CD14-positive monocyte (primary cell): Measurements from ENCODE around the gene C1QTNF1. TPM values are rescaled to one million over a fixed set of nuclear protein-coding genes. Genes with fewer than 3 reads are reported as not detected.

Source experiments
- DNase-seq, 3 donors: peaks; one replicate each; pipeline ENCODE4 v3.0.0-alpha.2; 2011 to 2022
- H2AFZ ChIP-seq: 2 replicates; pipeline ENCODE4 v1.6.0; 2012; ENCODE audit warnings: mild to moderate bottlenecking, low read depth, low read length, inconsistent platforms; ENCODE audit not compliant: insufficient read depth, poor library complexity, severe bottlenecking
- H3K27ac ChIP-seq, 2 donors: 1 replicate in 1 of 2; 2 replicates in 1 of 2; pipeline ENCODE4 v1.5.1; 2012 to 2013; ENCODE audit warnings: low read length in 2 of 2, control low read depth in 1 of 2, inconsistent platforms in 1 of 2, low read depth in 1 of 2, mild to moderate bottlenecking in 1 of 2
- H3K27me3 ChIP-seq, 2 donors: one replicate each; pipeline versions ENCODE4 v1.6.0 to v1.6.1; 2011 to 2013; ENCODE audit warnings: low read length in 2 of 2; ENCODE audit not compliant: control insufficient read depth in 2 of 2, insufficient read depth in 2 of 2
- H3K36me3 ChIP-seq, 2 donors: replicated peaks in 1 of 2; 1 replicate in 1 of 2; 2 replicates in 1 of 2; pipeline versions ENCODE4 v1.5.1 to v1.6.1; 2012 to 2013; ENCODE audit warnings: low read length in 2 of 2, control low read depth in 1 of 2, inconsistent platforms in 1 of 2, mild to moderate bottlenecking in 1 of 2; ENCODE audit not compliant: insufficient read depth in 2 of 2, control insufficient read depth in 1 of 2
- H3K4me1 ChIP-seq, 2 donors: 1 replicate in 1 of 2; 2 replicates in 1 of 2; pipeline versions ENCODE4 v1.5.1 to v1.6.1; 2012 to 2013; ENCODE audit warnings: low read length in 2 of 2, control low read depth in 1 of 2, inconsistent platforms in 1 of 2, mild to moderate bottlenecking in 1 of 2, moderate library complexity in 1 of 2; ENCODE audit not compliant: insufficient read depth in 2 of 2, control insufficient read depth in 1 of 2
- H3K4me2 ChIP-seq: replicated peaks from 2 replicates; pipeline ENCODE3; 2012; ENCODE audit warnings: low read length, moderate library complexity, mild to moderate bottlenecking; ENCODE audit not compliant: poor library complexity, severe bottlenecking; ENCODE audit errors: extremely low read depth
- H3K4me3 ChIP-seq, 3 experiments: fragments of 200-600 bp in 1 of 3; sonication (generic) in 1 of 3; replicated peaks in 1 of 3; 1 replicate in 2 of 3; 2 replicates in 1 of 3; pipeline ENCODE4 v1.5.1; 2011 to 2013; ENCODE audit warnings: low read length in 3 of 3, mild to moderate bottlenecking in 3 of 3, control low read depth in 2 of 3, low read depth in 2 of 3, inconsistent platforms in 1 of 3, moderate library complexity in 1 of 3
- H3K79me2 ChIP-seq: 2 replicates; pipeline ENCODE4 v1.6.0; 2012; ENCODE audit warnings: mild to moderate bottlenecking, control low read depth, inconsistent platforms, low read length, moderate library complexity; ENCODE audit not compliant: insufficient read depth
- H3K9ac ChIP-seq: 2 replicates; pipeline ENCODE4 v1.6.0; 2017; ENCODE audit warnings: low read length, mild to moderate bottlenecking; ENCODE audit not compliant: insufficient read depth, poor library complexity, severe bottlenecking
- H3K9me3 ChIP-seq, 2 donors: replicated peaks in 1 of 2; 1 replicate in 1 of 2; 2 replicates in 1 of 2; pipeline versions ENCODE4 v1.5.1 to v1.6.1; 2012 to 2013; ENCODE audit warnings: low read length in 2 of 2, control low read depth in 1 of 2; ENCODE audit not compliant: control insufficient read depth in 1 of 2, insufficient read depth in 1 of 2
- H4K20me1 ChIP-seq: 2 replicates; pipeline ENCODE4 v1.6.0; 2012; ENCODE audit warnings: mild to moderate bottlenecking, low read length, control low read depth, moderate library complexity; ENCODE audit not compliant: insufficient read depth
- H3K27ac Mint-ChIP-seq, 7 donors: one replicate each; pipeline ENCODE4 v1.8.0; 2020; ENCODE audit warnings: mild to moderate bottlenecking in 7 of 7, mixed read lengths in 7 of 7, moderate library complexity in 6 of 7, inconsistent platforms in 2 of 7
- H3K27me3 Mint-ChIP-seq, 3 donors: one replicate each; pipeline ENCODE4 v1.8.0; 2021 to 2022; ENCODE audit warnings: low read depth in 3 of 3, mild to moderate bottlenecking in 3 of 3, mixed read lengths in 3 of 3, moderate library complexity in 3 of 3, inconsistent platforms in 1 of 3
- H3K36me3 Mint-ChIP-seq, 2 donors: one replicate each; pipeline ENCODE4 v1.8.0; 2020; ENCODE audit warnings: mixed read lengths in 2 of 2, inconsistent platforms in 1 of 2, mild to moderate bottlenecking in 1 of 2
- H3K4me1 Mint-ChIP-seq: one replicate; pipeline ENCODE4 v1.8.0; 2020; ENCODE audit warnings: mild to moderate bottlenecking, mixed read lengths
- H3K4me3 Mint-ChIP-seq, 2 donors: one replicate each; pipeline ENCODE4 v1.8.0; 2020; ENCODE audit warnings: mild to moderate bottlenecking in 2 of 2, mixed read lengths in 2 of 2, moderate library complexity in 1 of 2
- H3K9me3 Mint-ChIP-seq, 7 donors: one replicate each; pipeline ENCODE4 v1.8.0; 2020 to 2022; ENCODE audit warnings: mixed read lengths in 7 of 7, mild to moderate bottlenecking in 6 of 7, moderate library complexity in 6 of 7, inconsistent platforms in 2 of 7
- CTCF ChIP-seq: fragments of 200-600 bp; IDR thresholded peaks from one replicate; pipeline ENCODE4 v1.8.0; 2022; ENCODE audit warnings: antibody characterized with exemption, mild to moderate bottlenecking
- WGBS: methylation state at CpG from one replicate; pipeline ENCODE4 v1.1.5; 2013; ENCODE audit warnings: missing lambda C conversion rate; ENCODE audit not compliant: insufficient coverage; 5-methylcytosine and 5-hydroxymethylcytosine counted together
- intact Hi-C, 2 donors: fragments of 100-400 bp; cut with micrococcal nuclease; formaldehyde crosslinking; loops; one replicate each; pipeline versions ENCODE4 v1.15.0 to v1.15.1; 2023
- polyA plus RNA-seq, 3 donors: library from polyadenylated mRNA; depleted of rRNA in 1 of 3; unstranded in 2 of 3; stranded (reverse) in 1 of 3; fragments of 300-500 nt in 2 of 3; fragments of >200 nt in 1 of 3; fragmentation: Illumina TruSeq in 2 of 3; gene quantifications; 1 replicate in 2 of 3; 2 replicates in 1 of 3; pipeline ENCODE4 v1.2.3, GENCODE V29; 2012 to 2021

C1QTNF1 gene
- polyA plus RNA-seq, 3 donors, result not detected

- H3K36me3 ChIP-seq, result peaks cover 7 to 25% of the 10 kb centered on the region in 2 donors
- intact Hi-C loops, result no loop called here
- no peak overlapping the region for H3K4me2 ChIP-seq
- 96% methylated on average over 11 of the region's 19 CpGs for WGBS
- DNase-seq, result no peak
- peaks cover 66% of the 10 kb centered on the region for H4K20me1 ChIP-seq
- H3K9me3 Mint-ChIP-seq, result no peaks in the 10 kb centered on the region
- H3K4me3 ChIP-seq, result no peak overlapping the region
- peak overlapping the region in 1 of 7 donors; percentile 21 for H3K27ac Mint-ChIP-seq
- H2AFZ ChIP-seq, result no peak overlapping the region
- peaks cover 26 to 47% of the 10 kb centered on the region in 2 donors for H3K4me1 ChIP-seq
- H3K9ac ChIP-seq, result no peak overlapping the region
- TF ChIP-seq CTCF, result no peak
- H3K36me3 Mint-ChIP-seq, result peaks cover 17 to 36% of the 10 kb centered on the region in 2 donors
- peaks cover 0 to 3% (median 0%) of the 10 kb centered on the region in 3 donors for H3K27me3 Mint-ChIP-seq
- peak overlapping the region in 1 of 2 donors; percentile 91 for H3K27ac ChIP-seq
- no peaks in the 10 kb centered on the region for H3K9me3 ChIP-seq
- no peak overlapping the region for H3K4me3 Mint-ChIP-seq
- no peaks in the 10 kb centered on the region for H3K27me3 ChIP-seq
- H3K4me1 Mint-ChIP-seq, result peaks cover 41% of the 10 kb centered on the region
- H3K79me2 ChIP-seq, result peaks cover 68% of the 10 kb centered on the region
Measured at GRCh38 chr17:79006794-79007503, 17.0 kb upstream of the C1QTNF1 start.

GRCh38 chr17:79007504-79008381, 16.2 kb upstream of the C1QTNF1 start:
- peak overlapping the region; percentile 98 for H3K4me2 ChIP-seq
- TF ChIP-seq CTCF, result no peak
- H3K9me3 ChIP-seq, result no peaks in the 10 kb centered on the region
- peak overlapping the region in 4 of 7 donors; percentile 60 to 96 (median 96) for H3K27ac Mint-ChIP-seq
- H3K36me3 Mint-ChIP-seq, result peaks cover 10 to 28% of the 10 kb centered on the region in 2 donors
- H2AFZ ChIP-seq, result no peak overlapping the region
- peaks cover 59% of the 10 kb centered on the region for H4K20me1 ChIP-seq
- H3K4me3 Mint-ChIP-seq, result peak overlapping the region in 1 of 2 donors; percentile 24
- peak overlapping the region; percentile 16 to 91 for H3K27ac ChIP-seq
- no peaks in the 10 kb centered on the region for H3K9me3 Mint-ChIP-seq
- DNase-seq, result no peak
- peaks cover 41% of the 10 kb centered on the region for H3K4me1 Mint-ChIP-seq
- H3K4me3 ChIP-seq, result peak overlapping the region in 1 of 3 experiments; percentile 84
- H3K9ac ChIP-seq, result no peak overlapping the region
- peaks cover under 1 to 3% (median 3%) of the 10 kb centered on the region in 3 donors for H3K27me3 Mint-ChIP-seq
- 91% methylated on average over 16 of the region's 21 CpGs for WGBS
- peaks cover 26 to 47% of the 10 kb centered on the region in 2 donors for H3K4me1 ChIP-seq
- H3K79me2 ChIP-seq, result peaks cover 60% of the 10 kb centered on the region
- H3K27me3 ChIP-seq, result no peaks in the 10 kb centered on the region
- H3K36me3 ChIP-seq, result peaks cover 6 to 17% of the 10 kb centered on the region in 2 donors
- intact Hi-C loops, result no loop called here
